Nephron (organoid): ENCODE measurements around the gene EFHB.

ENCODE experiments used
- H3K27ac Mint-ChIP-seq, 3 experiments: 2 replicates each; pipeline ENCODE4 v1.8.0; 2020; ENCODE audit warnings: mixed read lengths in 3 of 3, mild to moderate bottlenecking in 2 of 3, moderate library complexity in 1 of 3
- H3K27me3 Mint-ChIP-seq: 2 replicates; pipeline ENCODE4 v1.8.0; 2021; ENCODE audit warnings: low read depth, mild to moderate bottlenecking, moderate library complexity, mixed read lengths
- H3K36me3 Mint-ChIP-seq: 2 replicates; pipeline ENCODE4 v1.8.0; 2020; ENCODE audit warnings: low read depth, mixed read lengths
- H3K4me1 Mint-ChIP-seq: 2 replicates; pipeline ENCODE4 v1.8.0; 2020; ENCODE audit warnings: mixed read lengths
- H3K4me3 Mint-ChIP-seq, 3 experiments: 2 replicates each; pipeline ENCODE4 v1.8.0; 2020; ENCODE audit warnings: mild to moderate bottlenecking in 3 of 3, mixed read lengths in 3 of 3, moderate library complexity in 2 of 3
- H3K9me3 Mint-ChIP-seq: 2 replicates; pipeline ENCODE4 v1.8.0; 2020; ENCODE audit warnings: mixed read lengths
- CTCF ChIP-seq, 3 experiments: fragments of 200-600 bp; sonication (generic); IDR thresholded peaks; one replicate each; pipeline ENCODE4 v1.5.0; 2021; ENCODE audit warnings: antibody characterized with exemption in 3 of 3; ENCODE audit not compliant: unreplicated experiment in 3 of 3

EFHB gene

GRCh38 chr3:19947549-19948225 is 13.7 kb upstream of the EFHB start:
- peak overlapping the region; percentile 98 to 99 (median 99) for H3K27ac Mint-ChIP-seq
- no peaks in the 10 kb centered on the region for H3K27me3 Mint-ChIP-seq
- peaks cover 23% of the 10 kb centered on the region for H3K36me3 Mint-ChIP-seq
- H3K4me3 Mint-ChIP-seq, result peak overlapping the region; percentile 93 to 100 (median 97)
- TF ChIP-seq CTCF (IDR thresholded peaks at IDR 0.05; ENCODE audit: unreplicated experiment in 3 of 3), result no peak
- peaks cover 34% of the 10 kb centered on the region for H3K4me1 Mint-ChIP-seq
- peaks cover 4% of the 10 kb centered on the region for H3K9me3 Mint-ChIP-seq

- no peaks in the 10 kb centered on the region for H3K27me3 Mint-ChIP-seq
- no peak for TF ChIP-seq CTCF (IDR thresholded peaks at IDR 0.05; ENCODE audit: unreplicated experiment in 3 of 3)
- peak within 1 kb of the TSS; percentile 93 to 100 (median 97) for H3K4me3 Mint-ChIP-seq
- peaks cover 34% of the 10 kb centered on the region for H3K4me1 Mint-ChIP-seq
- H3K36me3 Mint-ChIP-seq, result peaks cover 20% of the 10 kb centered on the region
- H3K9me3 Mint-ChIP-seq, result peaks cover 6% of the 10 kb centered on the region
- peak within 1 kb of the TSS; percentile 98 to 99 (median 99) for H3K27ac Mint-ChIP-seq
Observed at GRCh38 chr3:19946832-19947548, 13.0 kb upstream of the EFHB start, which contains the start of gene RAB5A. TSS of gene RAB5A (plus strand) at chr3:19947097. CDS start at chr3:19950899, 3,802 bp downstream.

GRCh38 chr3:19945969-19946831 is 12.2 kb upstream of the EFHB start:
- no peak for TF ChIP-seq CTCF (IDR thresholded peaks at IDR 0.05; ENCODE audit: unreplicated experiment in 3 of 3)
- peaks cover 15% of the 10 kb centered on the region for H3K36me3 Mint-ChIP-seq
- peaks cover 6% of the 10 kb centered on the region for H3K9me3 Mint-ChIP-seq
- peak overlapping the region; percentile 93 to 100 (median 97) for H3K4me3 Mint-ChIP-seq
- H3K4me1 Mint-ChIP-seq, result peaks cover 34% of the 10 kb centered on the region
- H3K27ac Mint-ChIP-seq, result peak overlapping the region; percentile 98 to 99 (median 99)
- H3K27me3 Mint-ChIP-seq, result no peaks in the 10 kb centered on the region

GRCh38 chr3:19945534-19945933 is 11.5 kb upstream of the EFHB start:
- no peak for TF ChIP-seq CTCF (IDR thresholded peaks at IDR 0.05; ENCODE audit: unreplicated experiment in 3 of 3)
- H3K36me3 Mint-ChIP-seq, result peaks cover 11% of the 10 kb centered on the region

GRCh38 chr3:19940643-19941042 is 6.6 kb upstream of the EFHB start:
- H3K36me3 Mint-ChIP-seq, result peaks cover 6% of the 10 kb centered on the region
- no peak for TF ChIP-seq CTCF (IDR thresholded peaks at IDR 0.05; ENCODE audit: unreplicated experiment in 3 of 3)
- H3K27me3 Mint-ChIP-seq, result no peaks in the 10 kb centered on the region
- H3K4me3 Mint-ChIP-seq, result no peak overlapping the region
- H3K9me3 Mint-ChIP-seq, result peaks cover 4% of the 10 kb centered on the region
- H3K4me1 Mint-ChIP-seq, result no peaks in the 10 kb centered on the region
- no peak overlapping the region for H3K27ac Mint-ChIP-seq

More at GRCh38 chr3:19945534-19945933, 11.5 kb upstream of the EFHB start:
- H3K4me3 Mint-ChIP-seq, result peak overlapping the region; percentile 93 to 100 (median 97)
- H3K9me3 Mint-ChIP-seq, result peaks cover 6% of the 10 kb centered on the region
- peaks cover 29% of the 10 kb centered on the region for H3K4me1 Mint-ChIP-seq
- peak overlapping the region; percentile 98 to 99 (median 99) for H3K27ac Mint-ChIP-seq
- H3K27me3 Mint-ChIP-seq, result no peaks in the 10 kb centered on the region
